Measurements from ENCODE around the gene DCAF8L1. TPM values are rescaled to one million over a fixed set of nuclear protein-coding genes. Genes with fewer than 3 reads are reported as not detected.

The DCAF8L1 gene
- total and polyA plus RNA-seq, 2 of the 4 experiments (the other 2 are of a cell fraction) = not detected

DNA sequence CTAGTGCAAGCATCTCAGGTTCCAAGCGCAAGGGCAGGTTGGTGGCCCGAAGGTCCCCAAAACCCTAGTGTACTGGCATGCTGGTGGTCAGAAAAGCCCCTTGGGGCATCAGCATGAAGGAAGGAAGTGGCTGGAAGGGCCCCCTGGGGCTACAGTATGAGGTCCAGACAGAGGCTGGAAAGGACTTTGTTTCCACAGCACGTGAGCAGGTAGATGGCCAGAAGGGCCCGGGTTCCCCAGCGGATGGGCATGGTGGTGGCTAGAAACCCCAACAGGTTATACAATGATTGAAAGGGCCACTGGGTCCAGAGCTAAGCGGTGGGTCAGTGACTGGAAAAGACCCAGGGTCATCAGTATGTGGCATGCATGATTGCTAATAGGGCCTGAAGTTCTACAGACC is 34.7 kb upstream of the DCAF8L1 start:
- Histone ChIP-seq H3K9me3 (ENCODE audit: control insufficient read depth, insufficient read depth, low read length) (no peaks in the 10 kb centered on the region), H4K91ac (ENCODE audit: insufficient read depth, low read depth, low read length) (no peak overlapping the region)
- dilution Hi-C loops (cut with HindIII; ENCODE audit: low sequenced_read_pairs, unreplicated experiment) = no loop called here

More for the DNA sequence above, 34.7 kb upstream of the DCAF8L1 start:
- no peak overlapping the region for H4K8ac ChIP-seq (ENCODE audit: low read depth in 2 of 2, low read length in 2 of 2)
- intact Hi-C loops (cut with micrococcal nuclease) (no loop called here), in situ Hi-C loops (cut with MboI; ENCODE audit: low sequenced_read_pairs) (no loop called here)
- H3K9me1 ChIP-seq (ENCODE audit: insufficient read depth, low read length) = no peaks in the 10 kb centered on the region
- H3K4me3 ChIP-seq (ENCODE audit: insufficient read depth, low read depth, low read length) = no peak overlapping the region
- no peaks in the 10 kb centered on the region for H3K27me3 ChIP-seq (ENCODE audit: control insufficient read depth, insufficient read depth, low read length)
- TF ChIP-seq RAD21 (IDR thresholded peaks at IDR 0.05; ENCODE audit: low read length) (no peak), SMC3 (IDR thresholded peaks at IDR 0.05; ENCODE audit: low read depth, low read length) (no peak), MAFK (IDR thresholded peaks at IDR 0.05; ENCODE audit: low read depth, low read length) (no peak), RFX5 (IDR thresholded peaks at IDR 0.05; ENCODE audit: low read depth, low read length) (no peak), RCOR1 (IDR thresholded peaks at IDR 0.05; ENCODE audit: insufficient replicate concordance, low read length) (no peak), NFE2L2 (IDR thresholded peaks at IDR 0.05; ENCODE audit: low read depth, low read length) (no peak), CHD1 (IDR thresholded peaks at IDR 0.05; ENCODE audit: low read depth, low read length) (no peak)
- TF ChIP-seq, protein P1, sequence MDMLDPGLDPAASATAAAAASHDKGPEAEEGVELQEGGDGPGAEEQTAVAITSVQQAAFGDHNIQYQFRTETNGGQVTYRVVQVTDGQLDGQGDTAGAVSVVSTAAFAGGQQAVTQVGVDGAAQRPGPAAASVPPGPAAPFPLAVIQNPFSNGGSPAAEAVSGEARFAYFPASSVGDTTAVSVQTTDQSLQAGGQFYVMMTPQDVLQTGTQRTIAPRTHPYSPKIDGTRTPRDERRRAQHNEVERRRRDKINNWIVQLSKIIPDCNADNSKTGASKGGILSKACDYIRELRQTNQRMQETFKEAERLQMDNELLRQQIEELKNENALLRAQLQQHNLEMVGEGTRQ (IDR thresholded peaks at IDR 0.05; ENCODE audit: low read depth, low read length) = no peak
- TF ChIP-seq, protein P2, sequence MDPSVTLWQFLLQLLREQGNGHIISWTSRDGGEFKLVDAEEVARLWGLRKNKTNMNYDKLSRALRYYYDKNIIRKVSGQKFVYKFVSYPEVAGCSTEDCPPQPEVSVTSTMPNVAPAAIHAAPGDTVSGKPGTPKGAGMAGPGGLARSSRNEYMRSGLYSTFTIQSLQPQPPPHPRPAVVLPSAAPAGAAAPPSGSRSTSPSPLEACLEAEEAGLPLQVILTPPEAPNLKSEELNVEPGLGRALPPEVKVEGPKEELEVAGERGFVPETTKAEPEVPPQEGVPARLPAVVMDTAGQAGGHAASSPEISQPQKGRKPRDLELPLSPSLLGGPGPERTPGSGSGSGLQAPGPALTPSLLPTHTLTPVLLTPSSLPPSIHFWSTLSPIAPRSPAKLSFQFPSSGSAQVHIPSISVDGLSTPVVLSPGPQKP (IDR thresholded peaks at IDR 0.05; ENCODE audit: borderline replicate concordance, low read depth, low read length) = no peak
- no peak overlapping the region for H2AFZ ChIP-seq (replicated peaks; ENCODE audit: low read length, poor library complexity)
- ChIA-PET CTCF (no interaction called here), POLR2A (ENCODE audit: unreplicated experiment) (no interaction called here)
- no peaks in the 10 kb centered on the region for H4K20me1 ChIP-seq (ENCODE audit: insufficient read depth, low read length)
- H2BK15ac ChIP-seq (ENCODE audit: low read depth, low read length) = no peak overlapping the region
- no peaks in the 10 kb centered on the region for H3K4me1 ChIP-seq (ENCODE audit: control insufficient read depth, insufficient read depth, low read length)
- no peak overlapping the region for H3K18ac ChIP-seq (ENCODE audit: low read depth, low read length)
- no peak for DNase-seq
- no peak overlapping the region for H4K5ac ChIP-seq (ENCODE audit: low read depth, low read length)
- H3K4me2 ChIP-seq (ENCODE audit: low read depth, low read length) = no peak overlapping the region
- H3K56ac ChIP-seq (ENCODE audit: extremely low read depth, insufficient read depth, low read length) = no peak overlapping the region
- no peak overlapping the region for H2BK20ac ChIP-seq (ENCODE audit: low read depth, low read length)
- no peak overlapping the region for H3K9ac ChIP-seq (ENCODE audit: low read depth, low read length)
- no peak overlapping the region for H3K23ac ChIP-seq (ENCODE audit: low read depth, low read length)
- ATAC-seq (ENCODE audit: low read depth) = no peak
- no peak overlapping the region for H3K27ac ChIP-seq (ENCODE audit: insufficient read depth, low read length)
- H3K4ac ChIP-seq (ENCODE audit: low read depth, low read length) = no peak overlapping the region
- no peak overlapping the region for H2AK9ac ChIP-seq (replicated peaks; ENCODE audit: low read depth, low read length, poor library complexity)
- WGBS, 2 experiments (ENCODE audit: extremely low coverage in 2 of 2, insufficient read length in 1 of 2) = 79% methylated on average over 2 of the region's 6 CpGs; no CpG with 5 or more reads in 1 of the 2 experiments
- H3K79me1 ChIP-seq (ENCODE audit: low read depth in 1 of 2, low read length in 2 of 2) = no peaks in the 10 kb centered on the region
- H2AK5ac ChIP-seq (ENCODE audit: low read depth, low read length) = no peak overlapping the region
- H3K14ac ChIP-seq (replicated peaks; ENCODE audit: low read depth, low read length) = no peak overlapping the region
- no peak overlapping the region for H2BK120ac ChIP-seq (ENCODE audit: low read depth, low read length)
- H3K36me3 ChIP-seq (ENCODE audit: control insufficient read depth, insufficient read depth, low read length) = no peaks in the 10 kb centered on the region
- BruUV-seq (replicated peaks) = no TSS peak
- H2BK5ac ChIP-seq (ENCODE audit: low read depth, low read length, poor library complexity, severe bottlenecking) = no peak overlapping the region
